Pancreas (tissue), 10 donors: ENCODE measurements around the gene APOBEC2. TPM values are rescaled to one million over a fixed set of nuclear protein-coding genes. Genes with fewer than 3 reads are reported as not detected.

Experiments
- ATAC-seq, 4 donors: fragments of 200-7000 bp; cut with Tn5 transposase; one replicate each; pipeline versions ENCODE4 v1.8.0 to v1.9.1; 2020; ENCODE audit warnings: mild to moderate bottlenecking in 4 of 4, moderate library complexity in 4 of 4
- DNase-seq, 6 donors: peaks; one replicate each; pipeline ENCODE4 v3.0.0-alpha.2; 2020
- FAIRE-seq: peaks from 2 replicates; lab custom pipeline; 2012; peaks lifted over from hg19 to GRCh38; lab: Jason Lieb, UNC
- H3K27ac ChIP-seq, 4 donors: fragments of 200-600 bp; sonication (generic); 1 replicate in 3 of 4; 2 replicates in 1 of 4; pipeline versions ENCODE4 v1.5.0 to v1.8.0; 2020
- H3K27me3 ChIP-seq, 4 donors: fragments of 200-600 bp; one replicate each; pipeline ENCODE4 v1.8.0; 2021
- H3K36me3 ChIP-seq, 3 donors: fragments of 200-600 bp; sonication (generic) in 1 of 3; one replicate each; pipeline versions ENCODE4 v1.5.0 to v1.8.0; 2020 to 2021
- H3K4me1 ChIP-seq, 3 donors: fragments of 200-600 bp; one replicate each; pipeline ENCODE4 v1.8.0; 2021
- H3K4me3 ChIP-seq, 4 donors: fragments of 200-600 bp; sonication (generic) in 2 of 4; one replicate each; pipeline versions ENCODE4 v1.5.0 to v1.8.0; 2020 to 2021
- H3K9me3 ChIP-seq, 4 donors: fragments of 200-600 bp; one replicate each; pipeline ENCODE4 v1.8.0; 2021
- WGBS, 2 donors: extraction: QIAGEN DNeasy Blood & Tissue Kit; methylation state at CpG; one replicate each; pipeline ENCODE4 v1.1.7; 2013; 5-methylcytosine and 5-hydroxymethylcytosine counted together
- intact Hi-C, 3 donors: fragments of 100-400 bp; cut with DNase I; formaldehyde crosslinking; loops; one replicate each; pipeline versions ENCODE4 v1.11.1 to v1.14.2; 2022
- polyA plus RNA-seq, 2 donors: library from polyadenylated mRNA; stranded (reverse); fragments of 200-250 nt; gene quantifications; one replicate each; pipeline ENCODE4 v1.2.3, GENCODE V29; 2013
- total RNA-seq, 6 donors: library from RNA; stranded (reverse); fragmentation: NEBNext Ultra II Directional in 4 of 6; extraction: Animal tissue kit (Norgen Biotek cat#: 25700) in 4 of 6; gene quantifications; one replicate each; pipeline versions ENCODE4 v1.2.1 to v1.2.4, GENCODE V29; 2021 to 2023
- TF ChIP-seq, protein P1 (sequence below), 4 donors: fragments of 200-600 bp; sonication (generic) in 3 of 4; IDR thresholded peaks; one replicate each; pipeline versions ENCODE4 v1.5.0 to v1.8.0; 2021; ENCODE audit warnings: antibody characterized with exemption in 4 of 4
- donor health status: healthy with polysubstance abuse.
- donor health status: DM: no; HTN: no; CAD: no; lungs with moderate emphysema.
- donor health status: DM: no; HTN: no; CAD: no.
- donor health status: control.
- donor health status: control.
- donor health status: Bipolar disorder and iron deficiency.
- donor health status: DM: yes; HTN: yes; CAD: no.
- donor health status: DM: no; HTN: no; CAD: no.
- donor health status: DM: no; HTN: no; CAD: no.
- donor health status: DM: yes; HTN: yes; CAD: no.

Gene APOBEC2
- total and polyA plus RNA-seq, 8 donors, result 2.7 to 29.6 (median 8.6) TPM

DNA sequence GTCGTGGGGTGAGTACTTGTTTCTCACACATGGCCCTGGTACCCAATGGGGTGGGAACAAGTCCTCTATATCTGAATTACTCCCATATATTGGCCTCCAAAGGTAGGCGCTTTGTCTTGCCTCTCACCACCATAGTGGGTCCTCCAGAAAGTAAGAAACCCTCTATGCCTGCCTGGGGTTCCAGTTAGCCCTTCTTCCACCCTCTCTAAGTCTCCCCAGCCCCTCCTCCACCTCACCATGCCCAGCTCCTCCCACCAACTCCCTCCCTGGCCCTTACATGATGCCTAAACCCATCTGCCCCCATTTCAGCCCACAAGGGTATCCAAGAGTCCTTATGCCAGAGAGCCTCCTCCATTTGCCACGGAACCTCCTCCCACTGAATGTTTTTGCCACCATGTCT, 9.9 kb upstream of the APOBEC2 start:
- no peak overlapping the region for H3K4me3 ChIP-seq
- WGBS, 2 donors, result 93 to 100% methylated on average over 3 of the region's 3 CpGs
- H3K4me1 ChIP-seq, result peaks cover 23 to 37% (median 29%) of the 10 kb centered on the region in 3 donors
- TF ChIP-seq, protein P1, sequence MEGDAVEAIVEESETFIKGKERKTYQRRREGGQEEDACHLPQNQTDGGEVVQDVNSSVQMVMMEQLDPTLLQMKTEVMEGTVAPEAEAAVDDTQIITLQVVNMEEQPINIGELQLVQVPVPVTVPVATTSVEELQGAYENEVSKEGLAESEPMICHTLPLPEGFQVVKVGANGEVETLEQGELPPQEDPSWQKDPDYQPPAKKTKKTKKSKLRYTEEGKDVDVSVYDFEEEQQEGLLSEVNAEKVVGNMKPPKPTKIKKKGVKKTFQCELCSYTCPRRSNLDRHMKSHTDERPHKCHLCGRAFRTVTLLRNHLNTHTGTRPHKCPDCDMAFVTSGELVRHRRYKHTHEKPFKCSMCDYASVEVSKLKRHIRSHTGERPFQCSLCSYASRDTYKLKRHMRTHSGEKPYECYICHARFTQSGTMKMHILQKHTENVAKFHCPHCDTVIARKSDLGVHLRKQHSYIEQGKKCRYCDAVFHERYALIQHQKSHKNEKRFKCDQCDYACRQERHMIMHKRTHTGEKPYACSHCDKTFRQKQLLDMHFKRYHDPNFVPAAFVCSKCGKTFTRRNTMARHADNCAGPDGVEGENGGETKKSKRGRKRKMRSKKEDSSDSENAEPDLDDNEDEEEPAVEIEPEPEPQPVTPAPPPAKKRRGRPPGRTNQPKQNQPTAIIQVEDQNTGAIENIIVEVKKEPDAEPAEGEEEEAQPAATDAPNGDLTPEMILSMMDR (IDR thresholded peaks at IDR 0.05), result no peak
- FAIRE-seq (no peak), ATAC-seq (no peak), DNase-seq (no peak)
- H3K36me3 ChIP-seq, result no peaks in the 10 kb centered on the region
- intact Hi-C loops, result no loop called here
- H3K27ac ChIP-seq, result no peak overlapping the region
- no peaks in the 10 kb centered on the region for H3K27me3 ChIP-seq
- no peaks in the 10 kb centered on the region for H3K9me3 ChIP-seq

DNA sequence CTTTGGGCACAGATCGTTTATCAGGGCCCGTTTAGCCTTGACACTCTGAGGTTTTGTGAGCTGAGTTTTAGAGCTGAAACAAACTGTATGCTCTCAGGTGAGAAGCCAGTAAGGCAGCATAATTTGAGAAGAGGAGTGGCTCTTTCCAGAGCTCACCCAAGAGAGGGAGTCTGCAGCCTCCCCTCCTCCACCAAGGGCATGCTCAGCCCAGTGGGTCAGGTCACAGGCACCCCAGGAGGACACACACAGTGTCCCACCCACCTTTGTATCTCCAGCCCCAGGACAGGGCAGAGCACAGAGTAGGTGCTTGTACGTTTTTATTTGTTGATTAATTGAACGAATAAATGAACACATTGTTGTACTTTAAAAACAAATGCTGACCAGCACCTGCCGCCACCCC, 7.3 kb upstream of the APOBEC2 start:
- Histone ChIP-seq H3K27ac (peak overlapping the region in 3 of 4 donors; percentile 4 to 68 (median 48)), H3K4me1 (peaks cover 14 to 32% (median 19%) of the 10 kb centered on the region in 3 donors), H3K4me3 (no peak overlapping the region), H3K36me3 (no peaks in the 10 kb centered on the region), H3K27me3 (no peaks in the 10 kb centered on the region), H3K9me3 (no peaks in the 10 kb centered on the region)
- DNase-seq (no peak), ATAC-seq (peak; percentile 5 to 18 (median 13)), FAIRE-seq (no peak)
- intact Hi-C loops, result no loop called here
- TF ChIP-seq, protein P1 (IDR thresholded peaks at IDR 0.05), result no peak
- 19 to 25% methylated on average over 5 of the region's 5 CpGs for WGBS, 2 donors

DNA sequence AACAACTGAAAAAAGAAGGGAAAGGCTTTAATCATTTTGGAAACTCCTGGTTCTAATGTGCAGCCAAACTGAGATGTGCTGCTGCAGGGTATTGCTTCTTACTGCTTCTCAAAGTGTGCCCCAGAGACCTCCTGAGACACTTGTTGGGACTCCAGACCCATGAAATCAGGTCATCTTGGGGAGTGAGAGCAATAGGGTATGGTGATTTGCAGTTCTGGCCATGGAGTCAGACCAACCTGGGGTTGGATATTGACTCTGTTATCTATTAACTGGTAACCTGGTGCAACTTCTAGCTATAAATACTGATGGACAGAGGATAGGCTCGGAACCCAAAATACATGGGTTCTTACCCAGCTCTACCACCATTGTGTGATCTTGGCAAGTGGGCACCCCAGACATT, 6.9 kb upstream of the APOBEC2 start:
- H3K36me3 ChIP-seq, result no peaks in the 10 kb centered on the region
- ATAC-seq, result peak; percentile 10 to 59 (median 36)
- H3K27ac ChIP-seq, result peak overlapping the region in 2 of 4 donors; percentile 48 to 68
- 26 to 27% methylated on average over 1 of the region's 1 CpG for WGBS, 2 donors
- no peak overlapping the region for H3K4me3 ChIP-seq
- TF ChIP-seq, protein P1 (IDR thresholded peaks at IDR 0.05), result no peak
- H3K4me1 ChIP-seq, result peaks cover 10 to 27% (median 16%) of the 10 kb centered on the region in 3 donors
- no peaks in the 10 kb centered on the region for H3K9me3 ChIP-seq
- intact Hi-C loops, result no loop called here
- no peak for FAIRE-seq
- H3K27me3 ChIP-seq, result no peaks in the 10 kb centered on the region
- no peak for DNase-seq

DNA sequence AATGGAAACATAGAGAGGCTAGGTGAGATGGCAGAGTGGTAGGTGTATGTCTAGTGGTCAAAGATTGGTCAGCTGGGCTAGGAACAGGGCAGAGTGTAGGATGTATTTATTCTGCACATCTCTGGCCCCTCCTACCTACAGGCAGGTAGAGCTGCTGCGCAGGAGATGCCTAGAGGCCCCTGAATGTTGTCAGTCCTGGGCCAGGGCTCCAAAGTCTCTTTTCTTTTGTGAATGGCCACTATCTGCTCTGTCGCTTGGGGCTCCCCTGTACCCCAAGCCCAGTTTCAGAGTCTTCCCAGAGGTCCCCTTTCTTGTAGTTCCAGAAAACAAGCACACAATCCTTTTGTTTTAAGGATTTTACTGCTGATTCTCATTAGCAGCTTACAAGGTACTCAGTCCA, 5.7 kb upstream of the APOBEC2 start:
- TF ChIP-seq, protein P1 (IDR thresholded peaks at IDR 0.05), result no peak
- DNase-seq (no peak), FAIRE-seq (no peak), ATAC-seq (no peak)
- intact Hi-C loops, result no loop called here
- H3K27me3 ChIP-seq, result no peaks in the 10 kb centered on the region
- no peak overlapping the region for H3K27ac ChIP-seq
- H3K4me1 ChIP-seq, result peaks cover 12 to 30% (median 26%) of the 10 kb centered on the region in 3 donors
- no peaks in the 10 kb centered on the region for H3K36me3 ChIP-seq
- H3K4me3 ChIP-seq, result no peak overlapping the region
- 97 to 100% methylated on average over 2 of the region's 2 CpGs for WGBS, 2 donors
- no peaks in the 10 kb centered on the region for H3K9me3 ChIP-seq
